HFF-Myc (cell line): Measurements from ENCODE around the gene PEMT.
"Not testable (repeated sequence)": the region's sequence is repeated elsewhere in the genome, so short reads cannot be mapped to it uniquely, and the experiment has no call there.

Experiments used
- DNase-seq: peaks from one replicate; pipeline ENCODE4 v3.0.0-alpha.2; 2011; ENCODE audit warnings: low read depth; ENCODE audit errors: extremely low read depth
- H3K4me3 ChIP-seq: replicated peaks from 2 replicates; pipeline ENCODE4 v1.5.1; 2011; ENCODE audit warnings: low read depth, mild to moderate bottlenecking, control low read depth, low read length
- TF ChIP-seq, protein P1 (sequence below): IDR thresholded peaks from 2 replicates; pipeline ENCODE4 v1.5.1; 2012; ENCODE audit warnings: mild to moderate bottlenecking, low read depth, low read length, control low read depth; ENCODE audit errors: missing control alignments

PEMT gene

DNA sequence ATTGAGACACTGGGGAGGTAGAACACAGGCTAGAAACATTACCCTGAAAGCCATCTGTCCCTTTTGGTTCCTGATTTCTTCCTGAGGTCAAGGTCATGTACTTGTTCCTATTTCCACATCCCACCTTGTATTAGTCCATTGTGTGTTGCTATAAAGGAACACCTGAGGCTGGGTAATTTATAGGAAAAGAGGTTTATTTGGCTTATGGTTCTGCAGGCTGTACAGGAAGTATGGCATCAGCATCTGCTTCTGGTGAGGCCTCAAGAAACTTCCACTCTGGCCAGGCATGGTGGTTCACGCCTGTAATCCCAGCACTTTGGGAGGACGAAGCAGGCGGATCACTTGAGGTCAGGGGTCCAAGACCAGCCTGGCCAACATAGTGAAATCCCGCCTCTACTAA is 122.2 kb downstream of the PEMT start:
- DNase-seq, result no peak
- TF ChIP-seq, protein P1, sequence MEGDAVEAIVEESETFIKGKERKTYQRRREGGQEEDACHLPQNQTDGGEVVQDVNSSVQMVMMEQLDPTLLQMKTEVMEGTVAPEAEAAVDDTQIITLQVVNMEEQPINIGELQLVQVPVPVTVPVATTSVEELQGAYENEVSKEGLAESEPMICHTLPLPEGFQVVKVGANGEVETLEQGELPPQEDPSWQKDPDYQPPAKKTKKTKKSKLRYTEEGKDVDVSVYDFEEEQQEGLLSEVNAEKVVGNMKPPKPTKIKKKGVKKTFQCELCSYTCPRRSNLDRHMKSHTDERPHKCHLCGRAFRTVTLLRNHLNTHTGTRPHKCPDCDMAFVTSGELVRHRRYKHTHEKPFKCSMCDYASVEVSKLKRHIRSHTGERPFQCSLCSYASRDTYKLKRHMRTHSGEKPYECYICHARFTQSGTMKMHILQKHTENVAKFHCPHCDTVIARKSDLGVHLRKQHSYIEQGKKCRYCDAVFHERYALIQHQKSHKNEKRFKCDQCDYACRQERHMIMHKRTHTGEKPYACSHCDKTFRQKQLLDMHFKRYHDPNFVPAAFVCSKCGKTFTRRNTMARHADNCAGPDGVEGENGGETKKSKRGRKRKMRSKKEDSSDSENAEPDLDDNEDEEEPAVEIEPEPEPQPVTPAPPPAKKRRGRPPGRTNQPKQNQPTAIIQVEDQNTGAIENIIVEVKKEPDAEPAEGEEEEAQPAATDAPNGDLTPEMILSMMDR, result no peak
- no peak overlapping the region for H3K4me3 ChIP-seq

DNA sequence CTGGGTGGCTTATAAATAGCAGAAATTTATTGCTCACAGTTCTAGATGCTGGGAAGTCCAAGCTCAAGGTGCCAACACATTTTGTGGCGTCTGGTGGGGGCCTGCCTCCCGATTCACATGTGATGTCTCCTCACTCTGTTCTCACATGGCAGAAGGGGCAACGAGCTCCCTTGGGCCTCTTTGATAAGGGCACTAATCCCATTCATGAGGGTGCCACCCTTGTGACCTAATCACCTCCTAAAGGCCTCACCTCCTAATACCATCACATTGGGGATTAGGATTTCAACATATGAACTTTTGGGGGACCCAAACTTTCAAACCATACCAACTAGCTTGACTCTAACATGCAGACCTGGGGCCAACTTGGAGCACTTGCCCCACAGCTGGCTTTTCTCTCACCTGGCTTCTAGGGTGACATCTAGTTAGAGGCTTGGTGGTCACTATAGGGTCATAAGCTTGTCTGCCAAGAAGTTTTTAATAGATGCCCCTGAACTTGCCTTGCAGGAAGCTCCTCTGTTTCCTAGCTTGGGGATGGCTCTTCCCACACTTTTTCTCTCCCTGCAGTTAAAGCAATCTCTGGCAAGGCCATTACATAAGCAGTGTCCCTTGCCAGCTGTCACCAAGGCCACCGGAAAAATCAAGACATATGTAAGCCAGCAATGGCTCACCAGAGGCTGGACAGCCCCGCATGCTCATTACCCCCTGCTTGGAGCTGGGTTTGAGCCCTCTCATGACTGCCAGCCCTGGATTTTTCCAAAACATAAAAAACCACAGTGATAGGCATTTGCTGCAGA is 123.1 kb downstream of the PEMT start:
- DNase-seq, result no peak
- TF ChIP-seq, protein P1, result no peak
- no peak overlapping the region for H3K4me3 ChIP-seq

DNA sequence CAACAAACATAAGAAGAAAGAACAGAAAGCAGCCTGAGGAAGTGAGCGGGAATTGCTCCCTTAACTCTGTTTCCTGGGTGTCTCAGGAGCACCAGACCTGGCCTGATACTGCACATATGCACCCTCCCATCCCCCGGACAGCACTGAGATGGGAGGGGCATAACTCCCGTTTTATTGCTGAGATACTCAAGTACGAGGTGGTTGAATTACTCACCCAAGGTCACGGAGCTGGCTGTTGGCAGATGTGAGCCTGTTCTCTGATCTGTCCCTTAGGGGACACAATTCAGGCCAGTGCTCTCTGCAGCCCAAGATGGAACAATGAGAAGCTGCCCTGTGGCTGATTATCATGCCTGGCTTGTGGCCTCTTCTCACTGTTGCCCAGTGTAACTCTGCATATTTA is 123.8 kb downstream of the PEMT start:
- DNase-seq, result no peak
- H3K4me3 ChIP-seq, result no peak overlapping the region
- TF ChIP-seq, protein P1, result no peak

DNA sequence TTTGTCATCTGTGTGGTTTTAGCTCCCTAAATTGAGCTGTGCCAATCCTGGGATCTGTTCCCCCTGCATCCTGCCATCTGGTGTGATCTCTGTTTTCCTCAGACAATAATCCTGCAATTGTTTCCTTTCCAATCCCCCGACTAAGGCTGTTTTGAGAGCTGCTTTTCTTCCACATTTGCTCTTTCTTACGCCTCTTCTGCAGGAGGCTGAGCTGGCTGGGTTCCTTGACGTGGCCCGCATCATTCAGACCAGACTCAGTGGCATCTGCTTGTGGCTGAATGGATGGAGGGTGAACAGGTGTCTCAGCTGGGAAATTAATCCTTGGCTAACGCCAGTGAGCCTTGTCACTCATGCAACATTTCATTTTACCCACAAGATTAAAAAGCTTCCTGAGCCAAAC is 124.5 kb downstream of the PEMT start:
- DNase-seq, result no peak
- TF ChIP-seq, protein P1, result no peak
- no peak overlapping the region for H3K4me3 ChIP-seq

- TF ChIP-seq, protein P1, result no peak
- no peak overlapping the region for H3K4me3 ChIP-seq
- no peak for DNase-seq
These were observed 125.0 kb downstream of the PEMT start for GRCh38 chr17:17466511-17466910.

GRCh38 chr17:17465878-17466277 is 125.6 kb downstream of the PEMT start:
- not testable (repeated sequence) for DNase-seq

GRCh38 chr17:17463821-17464220 is 127.7 kb downstream of the PEMT start:
- no peak for DNase-seq
- H3K4me3 ChIP-seq, result no peak overlapping the region
- TF ChIP-seq, protein P1, result no peak

More at GRCh38 chr17:17465878-17466277, 125.6 kb downstream of the PEMT start:
- not testable (repeated sequence) for H3K4me3 ChIP-seq
